Fibroblast of the aortic adventitia (primary cell): ENCODE data around the gene DSCAML1. TPM values are rescaled to one million over a fixed set of nuclear protein-coding genes. Genes with fewer than 3 reads are reported as not detected.

ENCODE experiments used
- DNase-seq: peaks from one replicate; pipeline ENCODE4 v3.0.0-alpha.2; 2010; ENCODE audit warnings: low read depth
- H3K4me3 ChIP-seq: 2 replicates; pipeline ENCODE4 v1.5.1; 2011; ENCODE audit warnings: low read depth, mild to moderate bottlenecking, control low read depth, low read length, moderate library complexity
- CTCF ChIP-seq: IDR thresholded peaks from 2 replicates; pipeline ENCODE4 v1.5.1; 2011; ENCODE audit warnings: mild to moderate bottlenecking, low read length, control low read depth, inconsistent platforms; ENCODE audit not compliant: insufficient read depth
- total RNA-seq: library from RNA; depleted of rRNA; stranded (reverse); fragments of >200 nt; gene quantifications from 2 replicates; pipeline ENCODE4 v1.2.3, GENCODE V29; 2012; ENCODE audit warnings: low replicate concordance

DSCAML1 gene
- total RNA-seq, 1 donor, result not detected

DNA sequence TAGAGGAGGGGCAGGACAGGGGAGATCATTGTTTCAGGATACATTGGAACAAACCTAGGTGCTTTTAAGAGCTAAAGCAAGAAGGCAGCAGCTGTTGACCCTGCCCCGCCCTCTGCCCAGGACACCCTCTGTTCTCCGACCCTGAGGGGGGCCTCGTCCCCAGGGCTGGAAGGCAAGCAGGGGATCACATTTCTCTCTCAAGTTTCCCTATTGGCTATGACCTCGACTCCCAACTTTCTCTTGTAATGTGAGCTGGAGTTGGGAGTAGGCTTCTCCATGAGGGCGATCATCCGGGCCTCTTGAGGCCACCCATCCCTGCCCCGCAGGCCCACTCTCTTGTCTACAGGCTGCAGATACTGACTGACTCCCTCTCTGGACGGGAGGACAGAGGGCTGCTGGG is 37.7 kb downstream of the DSCAML1 start:
- H3K4me3 ChIP-seq, result no peak overlapping the region
- no peak for DNase-seq
- TF ChIP-seq CTCF, result no peak

- no peak overlapping the region for H3K4me3 ChIP-seq
- TF ChIP-seq CTCF, result no peak
- no peak for DNase-seq
These were observed 43.0 kb downstream of the DSCAML1 start for GRCh38 chr11:117754030-117754429.

DNA sequence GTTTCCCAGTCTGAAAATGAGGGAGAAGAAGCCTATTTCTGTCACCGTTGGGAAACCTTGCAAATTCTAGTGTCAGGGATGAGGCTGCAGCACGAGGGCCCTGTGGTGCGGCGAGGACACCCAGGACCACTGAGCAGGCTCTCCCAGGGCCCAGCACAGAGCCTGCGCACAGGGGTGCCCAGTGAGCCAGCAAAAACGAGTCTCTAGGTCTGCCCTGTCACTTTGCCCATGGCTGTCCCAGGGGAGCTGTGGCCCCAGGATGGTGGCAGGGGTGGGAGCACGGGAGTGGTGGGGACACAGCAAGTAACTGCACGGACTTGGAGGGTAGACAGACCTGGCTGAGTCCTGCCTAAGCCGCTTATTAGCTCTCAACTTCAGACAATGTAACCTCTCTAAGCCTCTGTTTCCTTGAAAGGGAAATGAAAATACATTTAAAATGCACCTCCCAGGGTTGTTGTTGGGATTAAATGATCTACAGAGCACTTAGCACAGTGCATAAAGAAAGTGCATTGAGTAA is 44.2 kb downstream of the DSCAML1 start:
- TF ChIP-seq CTCF, result no peak
- no peak overlapping the region for H3K4me3 ChIP-seq
- no peak for DNase-seq

DNA sequence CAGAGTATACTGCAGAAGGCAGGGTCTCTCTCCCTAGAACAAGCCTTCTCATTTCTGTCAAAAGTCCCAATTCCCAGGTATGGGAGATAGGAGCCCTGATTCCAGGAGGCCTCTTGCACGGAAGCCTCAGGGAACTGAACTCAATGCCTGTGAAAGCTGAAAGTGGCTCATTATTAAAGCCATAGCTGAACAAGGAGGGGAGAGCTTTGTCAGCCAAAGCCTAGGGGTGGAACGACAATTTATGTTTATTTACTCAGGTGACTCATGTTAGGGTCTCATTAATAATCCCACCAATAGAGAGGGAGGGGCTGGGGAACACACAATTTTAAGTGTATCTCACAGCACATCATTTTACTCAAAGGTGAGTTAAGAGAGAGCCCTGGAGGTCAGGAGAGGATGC is 44.9 kb downstream of the DSCAML1 start:
- H3K4me3 ChIP-seq, result no peak overlapping the region
- no peak for DNase-seq
- no peak for TF ChIP-seq CTCF

GRCh38 chr11:117750916-117751662 is 45.9 kb downstream of the DSCAML1 start:
- no peak overlapping the region for H3K4me3 ChIP-seq
- TF ChIP-seq CTCF, result no peak

GRCh38 chr11:117750357-117750756 is 46.7 kb downstream of the DSCAML1 start:
- no peak overlapping the region for H3K4me3 ChIP-seq
- no peak for TF ChIP-seq CTCF
- no peak for DNase-seq

More at GRCh38 chr11:117750916-117751662, 45.9 kb downstream of the DSCAML1 start:
- DNase-seq, result no peak
